OCI-LY3 (cell line): ENCODE data around the gene BACH2.

Source experiments
- H2AFZ ChIP-seq: fragments of 200-600, 300-600 bp; shearing (Covaris generic); 2 replicates; pipeline ENCODE4 v1.6.0; 2014; ENCODE audit warnings: antibody characterized with exemption, low read depth, low read length
- H3K27ac ChIP-seq: fragments of 200-600, 300-600 bp; sonication (generic); 2 replicates; pipeline ENCODE4 v1.5.1; 2014; ENCODE audit warnings: mild to moderate bottlenecking, low read length, moderate library complexity, mixed read lengths
- H3K27me3 ChIP-seq: fragments of 200-600, 300-600 bp; sonication (generic); 2 replicates; pipeline ENCODE4 v1.6.1; 2014; ENCODE audit warnings: low read depth, low read length, mixed read lengths
- H3K36me3 ChIP-seq: fragments of 200-600, 300-600 bp; sonication (generic); replicated peaks from 2 replicates; pipeline ENCODE3; 2014; ENCODE audit warnings: low read depth, low read length, mixed read lengths
- H3K4me1 ChIP-seq: fragments of 300-600, 200-600 bp; sonication (generic); 2 replicates; pipeline ENCODE4 v1.6.1; 2014; ENCODE audit warnings: low read length, mixed read lengths
- H3K4me2 ChIP-seq: fragments of 200-600, 300-600 bp; sonication (generic); 2 replicates; pipeline ENCODE4 v1.6.1; 2014; ENCODE audit warnings: low read length, mixed read lengths
- H3K4me3 ChIP-seq: fragments of 300-600, 200-600 bp; sonication (generic); 2 replicates; pipeline ENCODE4 v1.5.1; 2014; ENCODE audit warnings: antibody characterized with exemption, mild to moderate bottlenecking, low read length, moderate library complexity
- H3K79me2 ChIP-seq: fragments of 300-600, 200-600 bp; shearing (Covaris generic); 2 replicates; pipeline ENCODE4 v1.6.1; 2014; ENCODE audit warnings: mild to moderate bottlenecking, low read length, mixed read lengths
- H3K9ac ChIP-seq: fragments of 300-600, 200-600 bp; shearing (Covaris generic); 2 replicates; pipeline ENCODE4 v1.6.0; 2014; ENCODE audit warnings: mild to moderate bottlenecking, low read length, moderate library complexity
- H3K9me3 ChIP-seq: fragments of 200-600, 300-600 bp; shearing (Covaris generic); 2 replicates; pipeline ENCODE4 v1.6.1; 2014; ENCODE audit warnings: low read length, mixed read lengths; ENCODE audit not compliant: insufficient read depth
- H4K20me1 ChIP-seq: fragments of 200-600, 300-600 bp; sonication (generic); 2 replicates; pipeline ENCODE4 v1.6.1; 2016; ENCODE audit warnings: low read length, mixed read lengths; ENCODE audit not compliant: insufficient read depth
- EZH2phosphoT487 ChIP-seq: fragments of 200-600 bp; shearing (Covaris generic); IDR thresholded peaks from 2 replicates; pipeline ENCODE4 v1.6.1; 2018; ENCODE audit warnings: antibody characterized with exemption, mixed run types, low read depth
- TF ChIP-seq, protein P1 (sequence below): fragments of 200-600, 300-600 bp; sonication (generic); IDR thresholded peaks from 2 replicates; pipeline ENCODE4 v1.5.1; 2014; ENCODE audit warnings: antibody characterized with exemption, low read length, low read depth

Gene BACH2

DNA sequence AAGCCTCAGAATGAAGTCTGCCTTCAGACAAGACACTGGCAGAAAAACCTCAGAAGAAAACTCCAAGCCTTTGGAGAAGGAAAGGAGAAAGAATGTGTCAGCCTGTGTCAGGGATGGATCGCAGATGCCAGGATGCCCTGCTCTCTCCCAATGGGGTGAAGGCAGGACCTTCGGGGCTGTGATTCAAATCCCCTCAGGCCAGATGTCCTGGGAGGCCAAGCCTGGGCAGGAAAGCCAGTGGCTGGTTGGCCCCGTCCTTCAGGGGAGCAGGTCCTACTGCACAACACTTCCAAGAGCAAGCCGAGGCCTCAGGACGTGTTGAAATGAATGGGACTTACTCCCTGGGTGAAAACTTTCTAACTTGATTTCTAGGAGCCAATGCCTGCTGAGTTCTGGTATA is 365.9 kb downstream of the BACH2 start:
- Histone ChIP-seq H3K36me3 (no peaks in the 10 kb centered on the region), H3K9me3 (no peaks in the 10 kb centered on the region), H3K79me2 (no peaks in the 10 kb centered on the region), H3K9ac (no peak overlapping the region), H3K27me3 (no peaks in the 10 kb centered on the region), H4K20me1 (no peaks in the 10 kb centered on the region), H3K4me1 (no peaks in the 10 kb centered on the region), H3K27ac (no peak overlapping the region), H3K4me2 (no peak overlapping the region), H3K4me3 (no peak overlapping the region), H2AFZ (no peak overlapping the region)
- TF ChIP-seq, protein P1, sequence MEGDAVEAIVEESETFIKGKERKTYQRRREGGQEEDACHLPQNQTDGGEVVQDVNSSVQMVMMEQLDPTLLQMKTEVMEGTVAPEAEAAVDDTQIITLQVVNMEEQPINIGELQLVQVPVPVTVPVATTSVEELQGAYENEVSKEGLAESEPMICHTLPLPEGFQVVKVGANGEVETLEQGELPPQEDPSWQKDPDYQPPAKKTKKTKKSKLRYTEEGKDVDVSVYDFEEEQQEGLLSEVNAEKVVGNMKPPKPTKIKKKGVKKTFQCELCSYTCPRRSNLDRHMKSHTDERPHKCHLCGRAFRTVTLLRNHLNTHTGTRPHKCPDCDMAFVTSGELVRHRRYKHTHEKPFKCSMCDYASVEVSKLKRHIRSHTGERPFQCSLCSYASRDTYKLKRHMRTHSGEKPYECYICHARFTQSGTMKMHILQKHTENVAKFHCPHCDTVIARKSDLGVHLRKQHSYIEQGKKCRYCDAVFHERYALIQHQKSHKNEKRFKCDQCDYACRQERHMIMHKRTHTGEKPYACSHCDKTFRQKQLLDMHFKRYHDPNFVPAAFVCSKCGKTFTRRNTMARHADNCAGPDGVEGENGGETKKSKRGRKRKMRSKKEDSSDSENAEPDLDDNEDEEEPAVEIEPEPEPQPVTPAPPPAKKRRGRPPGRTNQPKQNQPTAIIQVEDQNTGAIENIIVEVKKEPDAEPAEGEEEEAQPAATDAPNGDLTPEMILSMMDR = no peak
- TF ChIP-seq EZH2phosphoT487 = no peak

DNA sequence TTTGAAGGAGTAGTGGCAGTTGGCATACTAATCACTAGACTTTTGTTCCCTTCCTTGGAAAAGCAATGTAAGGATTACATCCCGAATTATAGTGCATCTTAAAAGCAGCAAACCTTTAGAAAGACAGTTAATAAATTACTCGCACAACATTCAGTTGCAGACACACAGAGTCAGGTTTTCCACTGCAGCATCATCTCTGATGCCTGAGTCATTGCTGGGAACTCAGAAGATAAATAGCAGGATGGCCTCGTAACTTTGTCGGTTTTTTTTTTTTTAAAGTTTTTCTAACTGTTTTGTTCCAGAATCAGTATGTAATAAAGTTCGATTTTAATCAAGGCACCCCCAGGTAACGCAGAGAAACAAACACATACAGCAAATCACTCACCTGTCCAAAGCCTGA is 368.0 kb downstream of the BACH2 start:
- no peak overlapping the region for H3K9ac ChIP-seq
- TF ChIP-seq, protein P1 = no peak
- no peak for TF ChIP-seq EZH2phosphoT487

DNA sequence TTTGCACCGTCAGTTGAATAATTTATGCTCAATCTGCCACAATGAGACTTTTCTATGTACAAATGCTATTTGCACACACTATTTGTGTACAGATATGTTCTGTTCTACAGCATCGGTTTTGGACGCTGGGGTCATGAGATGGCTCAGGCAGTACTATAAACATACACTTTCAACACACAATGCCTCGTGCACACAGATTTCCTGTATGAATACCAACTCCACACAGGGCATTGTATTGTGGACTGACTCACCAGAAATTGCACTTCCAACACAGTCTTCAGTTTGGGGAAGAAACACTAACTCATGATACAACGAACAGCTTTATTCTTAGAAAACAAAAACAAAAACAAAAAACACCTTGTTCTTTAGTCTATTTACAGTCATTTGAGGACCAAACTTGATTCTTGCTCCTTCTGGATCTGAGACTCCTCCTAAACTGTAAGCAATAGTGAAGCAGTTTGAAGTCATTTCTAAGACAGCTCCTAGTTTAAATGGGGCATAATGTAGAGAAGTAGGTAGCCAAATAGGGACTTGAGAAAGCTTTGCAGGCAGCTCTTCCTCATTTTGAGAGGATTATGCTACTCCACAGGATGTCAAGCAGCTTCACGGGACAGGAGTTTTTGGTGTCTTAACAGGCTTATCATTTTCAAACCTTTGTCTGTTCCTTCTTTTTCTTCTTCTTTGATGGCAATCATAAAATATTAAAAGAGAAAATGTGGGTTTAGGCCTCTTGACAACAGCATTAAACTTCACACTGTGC is 368.7 kb downstream of the BACH2 start:
- Histone ChIP-seq H3K27ac (no peak overlapping the region), H3K27me3 (no peaks in the 10 kb centered on the region), H3K9me3 (no peaks in the 10 kb centered on the region), H3K79me2 (no peaks in the 10 kb centered on the region), H2AFZ (no peak overlapping the region), H3K4me1 (no peaks in the 10 kb centered on the region), H3K4me3 (no peak overlapping the region), H4K20me1 (no peaks in the 10 kb centered on the region), H3K9ac (no peak overlapping the region), H3K4me2 (no peak overlapping the region), H3K36me3 (no peaks in the 10 kb centered on the region)
- TF ChIP-seq, protein P1 = no peak
- TF ChIP-seq EZH2phosphoT487 = no peak

More for the DNA sequence above, 368.0 kb downstream of the BACH2 start:
- H3K79me2 ChIP-seq = no peaks in the 10 kb centered on the region
- no peak overlapping the region for H3K4me3 ChIP-seq
- H3K27ac ChIP-seq = no peak overlapping the region
- no peak overlapping the region for H3K4me2 ChIP-seq
- no peaks in the 10 kb centered on the region for H3K4me1 ChIP-seq
- no peaks in the 10 kb centered on the region for H4K20me1 ChIP-seq
- no peaks in the 10 kb centered on the region for H3K27me3 ChIP-seq
- H2AFZ ChIP-seq = no peak overlapping the region
- no peaks in the 10 kb centered on the region for H3K36me3 ChIP-seq
- H3K9me3 ChIP-seq = no peaks in the 10 kb centered on the region

DNA sequence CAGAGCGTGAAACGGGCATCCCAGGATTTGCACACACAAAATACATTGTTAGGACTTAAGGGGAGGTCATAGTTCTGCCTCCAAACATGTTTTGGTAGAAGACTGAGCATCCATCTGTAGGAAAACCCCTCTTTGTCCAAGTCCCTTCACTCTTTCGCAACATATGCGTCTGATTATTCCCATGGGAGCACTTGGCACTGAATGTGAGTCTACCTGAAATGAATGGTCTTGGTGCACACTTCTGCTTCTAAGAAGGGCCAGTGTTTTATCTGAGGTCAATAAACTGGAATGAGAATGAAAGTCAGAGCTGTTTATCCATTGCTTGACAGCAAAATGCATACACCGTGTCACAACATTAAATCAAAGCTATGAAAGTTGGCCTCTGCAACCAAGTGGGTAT is 369.4 kb downstream of the BACH2 start:
- Histone ChIP-seq H4K20me1 (no peaks in the 10 kb centered on the region), H3K4me3 (no peak overlapping the region), H2AFZ (no peak overlapping the region), H3K79me2 (no peaks in the 10 kb centered on the region), H3K9ac (no peak overlapping the region), H3K4me2 (no peak overlapping the region), H3K27ac (no peak overlapping the region), H3K4me1 (no peaks in the 10 kb centered on the region), H3K36me3 (no peaks in the 10 kb centered on the region), H3K27me3 (no peaks in the 10 kb centered on the region), H3K9me3 (no peaks in the 10 kb centered on the region)
- no peak for TF ChIP-seq EZH2phosphoT487
- TF ChIP-seq, protein P1 = no peak
